ENCODE measurements around the gene ELL2.

The ELL2 gene

GRCh38 chr5:95889076-95889475 is 72.6 kb downstream of the ELL2 start:
- no peak overlapping the region for H3K4me3 ChIP-seq (replicated peaks; ENCODE audit: low read depth, low read length)
- peaks cover 14% of the 10 kb centered on the region for H3K36me3 ChIP-seq (ENCODE audit: control insufficient read depth, insufficient read depth, low read length)
- H3K27me3 ChIP-seq (replicated peaks; ENCODE audit: control insufficient read depth, insufficient read depth, low read length): no peaks in the 10 kb centered on the region
- no peak for TF ChIP-seq CTCF (IDR thresholded peaks at IDR 0.05; ENCODE audit: insufficient read depth, low read length, poor library complexity, severe bottlenecking)
- no peak for DNase-seq (ENCODE audit: extremely low read depth, insufficient read length)

- TF ChIP-seq CTCF (IDR thresholded peaks at IDR 0.05; ENCODE audit: insufficient read depth, low read length, poor library complexity, severe bottlenecking): no peak
- no peak for DNase-seq (ENCODE audit: extremely low read depth, insufficient read length)
- peaks cover 14% of the 10 kb centered on the region for H3K36me3 ChIP-seq (ENCODE audit: control insufficient read depth, insufficient read depth, low read length)
- H3K27me3 ChIP-seq (replicated peaks; ENCODE audit: control insufficient read depth, insufficient read depth, low read length): no peaks in the 10 kb centered on the region
- H3K4me3 ChIP-seq (replicated peaks; ENCODE audit: low read depth, low read length): no peak overlapping the region
Observed at GRCh38 chr5:95887977-95888376, 73.7 kb downstream of the ELL2 start.

- peaks cover 11% of the 10 kb centered on the region for H3K36me3 ChIP-seq (ENCODE audit: control insufficient read depth, insufficient read depth, low read length)
- no peaks in the 10 kb centered on the region for H3K27me3 ChIP-seq (replicated peaks; ENCODE audit: control insufficient read depth, insufficient read depth, low read length)
- DNase-seq (ENCODE audit: extremely low read depth, insufficient read length): no peak
- no peak overlapping the region for H3K4me3 ChIP-seq (replicated peaks; ENCODE audit: low read depth, low read length)
- TF ChIP-seq CTCF (IDR thresholded peaks at IDR 0.05; ENCODE audit: insufficient read depth, low read length, poor library complexity, severe bottlenecking): no peak
Observed at GRCh38 chr5:95886340-95887044, 75.2 kb downstream of the ELL2 start.

GRCh38 chr5:95884511-95884910 is 77.1 kb downstream of the ELL2 start:
- peaks cover 4% of the 10 kb centered on the region for H3K36me3 ChIP-seq (ENCODE audit: control insufficient read depth, insufficient read depth, low read length)
- no peaks in the 10 kb centered on the region for H3K27me3 ChIP-seq (replicated peaks; ENCODE audit: control insufficient read depth, insufficient read depth, low read length)
- DNase-seq (ENCODE audit: extremely low read depth, insufficient read length): no peak
- TF ChIP-seq CTCF (IDR thresholded peaks at IDR 0.05; ENCODE audit: insufficient read depth, low read length, poor library complexity, severe bottlenecking): no peak
- no peak overlapping the region for H3K4me3 ChIP-seq (replicated peaks; ENCODE audit: low read depth, low read length)

GRCh38 chr5:95884017-95884325 is 77.7 kb downstream of the ELL2 start:
- H3K27me3 ChIP-seq (replicated peaks; ENCODE audit: control insufficient read depth, insufficient read depth, low read length): no peaks in the 10 kb centered on the region
- H3K36me3 ChIP-seq (ENCODE audit: control insufficient read depth, insufficient read depth, low read length): peaks cover 4% of the 10 kb centered on the region
- no peak for TF ChIP-seq CTCF (IDR thresholded peaks at IDR 0.05; ENCODE audit: insufficient read depth, low read length, poor library complexity, severe bottlenecking)
- DNase-seq (ENCODE audit: extremely low read depth, insufficient read length): no peak
- H3K4me3 ChIP-seq (replicated peaks; ENCODE audit: low read depth, low read length): no peak overlapping the region

All from GM06990 (cell line).